Activated CD4-positive, alpha-beta T cell treated with anti-CD3 and anti-CD28 coated beads for 24 hours (primary cell): Measurements from ENCODE around the gene BBS9.
"Not testable (repeated sequence)": the region's sequence is repeated elsewhere in the genome, so short reads cannot be mapped to it uniquely, and the experiment has no call there.

ENCODE experiments used
- DNase-seq, 2 donors: peaks; one replicate each; pipeline ENCODE4 v3.0.0-alpha.2; 2020; ENCODE audit warnings: low read depth in 2 of 2

Gene BBS9

GRCh38 chr7:33428415-33428814 lies 299.1 kb downstream of the BBS9 start:
- no peak for DNase-seq

GRCh38 chr7:33431543-33431942 lies 302.2 kb downstream of the BBS9 start:
- no peak for DNase-seq

- no peak for DNase-seq
These were observed 303.5 kb downstream of the BBS9 start for GRCh38 chr7:33432821-33433220.

GRCh38 chr7:33433357-33433756 lies 304.0 kb downstream of the BBS9 start:
- no peak for DNase-seq

- DNase-seq, result no peak
These were observed 315.1 kb downstream of the BBS9 start for GRCh38 chr7:33444511-33444910.

GRCh38 chr7:33446551-33446950 lies 317.2 kb downstream of the BBS9 start:
- no peak for DNase-seq

- DNase-seq, result no peak
These were observed 318.7 kb downstream of the BBS9 start for GRCh38 chr7:33448035-33448434.

- DNase-seq, result no peak
These were observed 320.5 kb downstream of the BBS9 start for GRCh38 chr7:33449847-33450246.

GRCh38 chr7:33452805-33453502 lies 323.6 kb downstream of the BBS9 start:
- DNase-seq, result no peak

- no peak for DNase-seq
These were observed 327.7 kb downstream of the BBS9 start for GRCh38 chr7:33457039-33457438.

- DNase-seq, result no peak
These were observed 329.2 kb downstream of the BBS9 start for GRCh38 chr7:33458581-33458980.

GRCh38 chr7:33459340-33459751 lies 330.0 kb downstream of the BBS9 start:
- no peak for DNase-seq

- DNase-seq, result no peak
These were observed 333.8 kb downstream of the BBS9 start for GRCh38 chr7:33463131-33463530.

- no peak for DNase-seq
These were observed 336.8 kb downstream of the BBS9 start for GRCh38 chr7:33466203-33466602.

- DNase-seq, result no peak
These were observed 342.4 kb downstream of the BBS9 start for GRCh38 chr7:33471636-33472242.

- DNase-seq, result no peak
These were observed 343.1 kb downstream of the BBS9 start for GRCh38 chr7:33472348-33473025.

GRCh38 chr7:33477719-33478480 lies 348.5 kb downstream of the BBS9 start:
- no peak for DNase-seq

GRCh38 chr7:33484476-33484875 lies 355.1 kb downstream of the BBS9 start:
- DNase-seq, result not testable (repeated sequence)

- DNase-seq, result no peak
These were observed 356.6 kb downstream of the BBS9 start for GRCh38 chr7:33485747-33486493.

GRCh38 chr7:33486633-33487032 lies 357.3 kb downstream of the BBS9 start:
- DNase-seq, result no peak

GRCh38 chr7:33487998-33488682 lies 358.8 kb downstream of the BBS9 start:
- DNase-seq, result no peak
